C4-2B (cell line): ENCODE results near the gene PLA2G4E.

Experiments used
- CTCF ChIP-seq: fragments of 450-650 bp; conservative IDR thresholded peaks from 2 replicates; pipeline ENCODE4 v1.5.1; 2017; ENCODE audit warnings: mild to moderate bottlenecking
- ZFX ChIP-seq: fragments of 450-650 bp; IDR thresholded peaks from 2 replicates; pipeline ENCODE4 v1.6.1; 2017

- no peak for TF ChIP-seq CTCF
- no peak for TF ChIP-seq ZFX
Measured at GRCh38 chr15:41933771-41934170, 87.1 kb downstream of the PLA2G4E start.
